GM19238 (cell line): ENCODE measurements around the gene POLA1.
"Not testable (repeated sequence)": the region's sequence is repeated elsewhere in the genome, so short reads cannot be mapped to it uniquely, and the experiment has no call there.

Experiments
- DNase-seq: peaks from one replicate; pipeline ENCODE4 v3.0.0; 2011; ENCODE audit warnings: low spot score; ENCODE audit not compliant: insufficient read length

POLA1 gene

GRCh38 chrX:24693453-24694202, at the start of gene POLA1:
Gene POLA1 (plus strand): TSS chrX:24693918. CDS start chrX:24693962, 44 bp downstream.
- DNase-seq, result peak; percentile 66

GRCh38 chrX:24646006-24646405, 47.7 kb upstream of the POLA1 start:
- DNase-seq, result no peak

- no peak for DNase-seq
Observed at GRCh38 chrX:24646745-24647182, 47.0 kb upstream of the POLA1 start.

GRCh38 chrX:24647257-24648058, 46.3 kb upstream of the POLA1 start, which contains the start of gene PCYT1B:
Gene PCYT1B (minus strand): TSS chrX:24647347. CDS start chrX:24647105, 242 bp downstream.
- no peak for DNase-seq

GRCh38 chrX:24648495-24648894, 45.2 kb upstream of the POLA1 start:
- no peak for DNase-seq

- DNase-seq, result no peak
Observed at GRCh38 chrX:24651783-24652182, 41.9 kb upstream of the POLA1 start.

- not testable (repeated sequence) for DNase-seq
Observed at GRCh38 chrX:24655679-24656078, 38.0 kb upstream of the POLA1 start.

GRCh38 chrX:24657671-24658386, 35.9 kb upstream of the POLA1 start:
- no peak for DNase-seq

- DNase-seq, result no peak
Observed at GRCh38 chrX:24658421-24658820, 35.3 kb upstream of the POLA1 start.

- no peak for DNase-seq
Observed at GRCh38 chrX:24659106-24659505, 34.6 kb upstream of the POLA1 start.

- DNase-seq, result no peak
Observed at GRCh38 chrX:24659646-24660045, 34.1 kb upstream of the POLA1 start.

- DNase-seq, result no peak
Observed at GRCh38 chrX:24661292-24661691, 32.4 kb upstream of the POLA1 start.

GRCh38 chrX:24662352-24662751, 31.4 kb upstream of the POLA1 start:
- DNase-seq, result no peak

GRCh38 chrX:24668111-24668510, 25.6 kb upstream of the POLA1 start:
- no peak for DNase-seq

- no peak for DNase-seq
Observed at GRCh38 chrX:24672701-24673190, 21.0 kb upstream of the POLA1 start.

GRCh38 chrX:24673424-24673823, 20.3 kb upstream of the POLA1 start:
- no peak for DNase-seq

- no peak for DNase-seq
Observed at GRCh38 chrX:24676403-24677024, 17.2 kb upstream of the POLA1 start.

GRCh38 chrX:24682739-24683432, 10.8 kb upstream of the POLA1 start:
- DNase-seq, result no peak

- DNase-seq, result no peak
Observed at GRCh38 chrX:24684048-24684447, 9.7 kb upstream of the POLA1 start.

- no peak for DNase-seq
Observed at GRCh38 chrX:24692305-24692704, 1.4 kb upstream of the POLA1 start.

GRCh38 chrX:24694825-24695224, 1.1 kb downstream of the POLA1 start:
- no peak for DNase-seq
